GM18868 (cell line): ENCODE results near the gene EPS8.
A peak's percentile ranks its signal among the peaks of the same experiment; 100 is the strongest.
"Not testable (repeated sequence)": the region's sequence is repeated elsewhere in the genome, so short reads cannot be mapped to it uniquely, and the experiment has no call there.

ENCODE experiments used
- ATAC-seq: cut with Tn5 transposase; IDR thresholded peaks from one replicate; pipeline ENCODE4 v1.9.1; 2021; ENCODE audit warnings: mild to moderate bottlenecking, moderate library complexity; ENCODE audit not compliant: unreplicated experiment

EPS8 gene

GRCh38 chr12:15662303-15662980, 126.7 kb downstream of the EPS8 start:
- no peak for ATAC-seq

GRCh38 chr12:15651371-15651770, 137.8 kb downstream of the EPS8 start:
- no peak for ATAC-seq

GRCh38 chr12:15650399-15651128, 138.6 kb downstream of the EPS8 start:
- ATAC-seq: no peak

GRCh38 chr12:15649347-15649746, 139.8 kb downstream of the EPS8 start:
- ATAC-seq: no peak

GRCh38 chr12:15648558-15648957, 140.6 kb downstream of the EPS8 start:
- ATAC-seq: no peak

GRCh38 chr12:15646581-15646980, 142.6 kb downstream of the EPS8 start:
- ATAC-seq: no peak

- ATAC-seq: no peak
These were observed 144.5 kb downstream of the EPS8 start for GRCh38 chr12:15644700-15645099.

GRCh38 chr12:15638231-15638630, 151.0 kb downstream of the EPS8 start:
- no peak for ATAC-seq

- ATAC-seq: no peak
These were observed 152.9 kb downstream of the EPS8 start for GRCh38 chr12:15636060-15636890.

GRCh38 chr12:15634010-15634683, 155.0 kb downstream of the EPS8 start:
- ATAC-seq: no peak

- no peak for ATAC-seq
These were observed 156.0 kb downstream of the EPS8 start for GRCh38 chr12:15633201-15633600.

GRCh38 chr12:15632708-15633107, 156.5 kb downstream of the EPS8 start:
- ATAC-seq: no peak

- ATAC-seq: no peak
These were observed 158.0 kb downstream of the EPS8 start for GRCh38 chr12:15631007-15631715.

- no peak for ATAC-seq
These were observed 159.4 kb downstream of the EPS8 start for GRCh38 chr12:15629761-15630160.

GRCh38 chr12:15629108-15629507, 160.1 kb downstream of the EPS8 start:
- ATAC-seq: peak; percentile 66

GRCh38 chr12:15627995-15628945, 160.9 kb downstream of the EPS8 start:
- no peak for ATAC-seq

- no peak for ATAC-seq
These were observed 164.1 kb downstream of the EPS8 start for GRCh38 chr12:15625075-15625474.

GRCh38 chr12:15620741-15621539, 168.2 kb downstream of the EPS8 start:
- no peak for ATAC-seq

GRCh38 chr12:15616495-15616894, 172.7 kb downstream of the EPS8 start:
- ATAC-seq: not testable (repeated sequence)
